A549 treated with AZD2906 at 1 μM for 4 hours (cell line): Measurements from ENCODE around the gene ILF3. TPM values are rescaled to one million over a fixed set of nuclear protein-coding genes. Genes with fewer than 3 reads are reported as not detected.

Experiments
- total RNA-seq: library from RNA; stranded (reverse); fragments of 200-300 nt; extraction: Qiagen RNA extraction; gene quantifications from 5 replicates; pipeline ENCODE4 v1.2.3, GENCODE V29; 2022

ILF3 gene
- total RNA-seq: 153 to 165 TPM (median 160 TPM) in 5 replicates

GRCh38 chr19:10653732-10654609 lies at the start of gene ILF3:
ILF3 (plus strand) TSS chr19:10654346; CDS start chr19:10670606, 16,260 bp downstream.

GRCh38 chr19:10625003-10625761 lies 29.0 kb upstream of the ILF3 start, which contains the start of gene SLC44A2:
SLC44A2 (plus strand) TSS chr19:10625553; CDS start chr19:10625634, 81 bp downstream.

GRCh38 chr19:10717356-10718204 lies 63.4 kb downstream of the ILF3 start, which contains the start of gene DNM2:
DNM2 (plus strand) TSS chr19:10718079; CDS start chr19:10718243, 164 bp downstream.

Other genes with a start within 250 kb of the ILF3 start
- 3.8 to 4.7 TPM (median 4.1 TPM) in 5 replicates for gene PDE4A, start 233.8 kb upstream of the ILF3 start, total RNA-seq
- 47.1 to 61.8 TPM (median 52.3 TPM) in 5 replicates for gene KEAP1, start 151.0 kb upstream of the ILF3 start, total RNA-seq
- 0.97 to 1.5 TPM (median 1.4 TPM) in 5 replicates for gene S1PR5, start 136.9 kb upstream of the ILF3 start, total RNA-seq
- 16.5 to 23.2 TPM (median 21.6 TPM) in 5 replicates for gene ATG4D, start 110.4 kb upstream of the ILF3 start, total RNA-seq
- 13.5 to 16.6 TPM (median 15.2 TPM) in 5 replicates for gene KRI1, start 88.3 kb upstream of the ILF3 start, total RNA-seq
- gene CDKN2D, start 85.4 kb upstream of the ILF3 start, total RNA-seq: 4.4 to 7.4 TPM (median 5.7 TPM) in 5 replicates
- gene AP1M2, start 67.0 kb upstream of the ILF3 start, total RNA-seq: 26.1 to 54.3 TPM (median 40.6 TPM) in 5 replicates
- gene SLC44A2, start 28.8 kb upstream of the ILF3 start, total RNA-seq: 7.4 to 9.4 TPM (median 9.0 TPM) in 5 replicates
- 29.8 to 36.2 TPM (median 33.0 TPM) in 5 replicates for gene QTRT1, start 47.1 kb downstream of the ILF3 start, total RNA-seq
- 50.3 to 58.7 TPM (median 54.2 TPM) in 5 replicates for gene DNM2, start 63.7 kb downstream of the ILF3 start, total RNA-seq
- gene TMED1, start 181.9 kb downstream of the ILF3 start, total RNA-seq: 23.6 to 31.2 TPM (median 30.5 TPM) in 5 replicates
- 0.10 to 0.13 TPM in 2 of 5 replicates, not detected in the others for gene C19orf38, start 194.1 kb downstream of the ILF3 start, total RNA-seq
- gene CARM1, start 217.2 kb downstream of the ILF3 start, total RNA-seq: 39.5 to 49.8 TPM (median 45.5 TPM) in 5 replicates